ENCODE measurements around the gene CDCA5.

CDCA5 gene

GRCh38 chr11:65067446-65067845, 16.4 kb downstream of the CDCA5 start:
- DNase-seq: no peak

- no peak for DNase-seq
Measured at GRCh38 chr11:65066805-65067291, 17.0 kb downstream of the CDCA5 start.

- no peak for DNase-seq
Measured at GRCh38 chr11:65066315-65066714, 17.5 kb downstream of the CDCA5 start.

- no peak for DNase-seq
Measured at GRCh38 chr11:65065851-65066250, 18.0 kb downstream of the CDCA5 start.

GRCh38 chr11:65064847-65065240, 19.0 kb downstream of the CDCA5 start:
- no peak for DNase-seq

- no peak for DNase-seq
Measured at GRCh38 chr11:65063532-65063931, 20.3 kb downstream of the CDCA5 start.

GRCh38 chr11:65060913-65061408, 22.9 kb downstream of the CDCA5 start:
- DNase-seq: no peak

GRCh38 chr11:65059959-65060824, 23.6 kb downstream of the CDCA5 start:
- no peak for DNase-seq

- no peak for DNase-seq
Measured at GRCh38 chr11:65059523-65059922, 24.3 kb downstream of the CDCA5 start.

- DNase-seq: no peak
Measured at GRCh38 chr11:65058419-65059054, 25.3 kb downstream of the CDCA5 start, which contains the start of gene NAALADL1. Gene NAALADL1, minus strand, starts transcription at chr11:65058553. Its CDS starts 32 bp downstream, at chr11:65058521.

GRCh38 chr11:65058012-65058411, 25.8 kb downstream of the CDCA5 start:
- DNase-seq: no peak

- no peak for DNase-seq
Measured at GRCh38 chr11:65057526-65057925, 26.3 kb downstream of the CDCA5 start.

GRCh38 chr11:65056999-65057398, 26.8 kb downstream of the CDCA5 start:
- DNase-seq: no peak

GRCh38 chr11:65055538-65055937, 28.3 kb downstream of the CDCA5 start:
- DNase-seq: no peak

- no peak for DNase-seq
Measured at GRCh38 chr11:65053827-65054508, 29.9 kb downstream of the CDCA5 start.

- DNase-seq: no peak
Measured at GRCh38 chr11:65051398-65051858, 32.4 kb downstream of the CDCA5 start.

- no peak for DNase-seq
Measured at GRCh38 chr11:65047581-65048422, 36.0 kb downstream of the CDCA5 start.

- DNase-seq: no peak
Measured at GRCh38 chr11:65045728-65046127, 38.1 kb downstream of the CDCA5 start.

- DNase-seq: no peak
Measured at GRCh38 chr11:65045061-65045460, 38.8 kb downstream of the CDCA5 start.

- no peak for DNase-seq
Measured at GRCh38 chr11:65043881-65044501, 39.8 kb downstream of the CDCA5 start.

- no peak for DNase-seq
Measured at GRCh38 chr11:65042891-65043290, 40.9 kb downstream of the CDCA5 start.

Data from SHP77 treated with DMSO at 0.1 percent for 48 hours (cell line).